H9 (cell line): Measurements from ENCODE around the gene DTNA. TPM values are rescaled to one million over a fixed set of nuclear protein-coding genes. Genes with fewer than 3 reads are reported as not detected.

ENCODE experiments used
- DNase-seq: peaks from one replicate; pipeline ENCODE4 v3.0.0-alpha.2; 2017
- H2AFZ ChIP-seq: one replicate; pipeline ENCODE4 v1.6.1; 2013; ENCODE audit warnings: mild to moderate bottlenecking, low read length, control low read depth, moderate library complexity
- H2AK5ac ChIP-seq: 2 replicates; pipeline ENCODE4 v1.6.1; 2013; ENCODE audit warnings: low read length, control low read depth, mixed read lengths; ENCODE audit not compliant: insufficient read length
- H2BK120ac ChIP-seq: one replicate; pipeline ENCODE4 v1.6.1; 2013; ENCODE audit warnings: low read depth, mild to moderate bottlenecking, low read length, control low read depth, inconsistent platforms; ENCODE audit not compliant: poor library complexity, severe bottlenecking
- H2BK12ac ChIP-seq: 2 replicates; pipeline ENCODE4 v1.6.1; 2013; ENCODE audit warnings: low read length, control low read depth, mixed read lengths, low read depth; ENCODE audit not compliant: insufficient read length
- H2BK15ac ChIP-seq: 2 replicates; pipeline ENCODE4 v1.6.1; 2013; ENCODE audit warnings: low read depth, low read length, control low read depth
- H2BK20ac ChIP-seq: one replicate; pipeline ENCODE4 v1.6.1; 2013; ENCODE audit warnings: low read depth, mild to moderate bottlenecking, low read length, control low read depth, inconsistent platforms; ENCODE audit not compliant: poor library complexity, severe bottlenecking
- H2BK5ac ChIP-seq: 2 replicates; pipeline ENCODE4 v1.6.1; 2013; ENCODE audit warnings: low read length, control low read depth, mixed read lengths; ENCODE audit not compliant: insufficient read length
- H3K14ac ChIP-seq: 2 replicates; pipeline ENCODE4 v1.6.1; 2013; ENCODE audit warnings: low read length, control low read depth; ENCODE audit not compliant: insufficient read depth
- H3K18ac ChIP-seq: 2 replicates; pipeline ENCODE4 v1.6.1; 2013; ENCODE audit warnings: low read depth, mild to moderate bottlenecking, mixed read lengths, low read length, control low read depth; ENCODE audit not compliant: insufficient read length
- H3K23ac ChIP-seq: 2 replicates; pipeline ENCODE4 v1.6.1; 2013; ENCODE audit warnings: low read length, control low read depth, mixed read lengths, low read depth; ENCODE audit not compliant: insufficient read length
- H3K23me2 ChIP-seq: 2 replicates; pipeline ENCODE4 v1.6.1; 2013; ENCODE audit warnings: low read depth, mild to moderate bottlenecking, mixed read lengths, low read length, control low read depth; ENCODE audit not compliant: insufficient read length, poor library complexity, severe bottlenecking
- H3K27ac ChIP-seq: 2 replicates; pipeline ENCODE4 v1.5.1; 2013; ENCODE audit warnings: low read length, control low read depth, mixed read lengths, low read depth; ENCODE audit not compliant: insufficient read length
- H3K27me3 ChIP-seq: 2 replicates; pipeline ENCODE4 v1.6.1; 2013; ENCODE audit warnings: low read length, control low read depth, inconsistent platforms; ENCODE audit not compliant: insufficient read depth
- H3K4ac ChIP-seq: 2 replicates; pipeline ENCODE4 v1.6.1; 2013; ENCODE audit warnings: low read depth, mild to moderate bottlenecking, control low read depth, inconsistent platforms, low read length, moderate library complexity
- H3K4me1 ChIP-seq: 2 replicates; pipeline ENCODE4 v1.6.1; 2013; ENCODE audit warnings: low read length, control low read depth, inconsistent platforms; ENCODE audit not compliant: insufficient read depth
- H3K4me2 ChIP-seq: 2 replicates; pipeline ENCODE4 v1.6.1; 2013; ENCODE audit warnings: low read length, control low read depth, mixed read lengths; ENCODE audit not compliant: insufficient read length, insufficient read depth
- H3K56ac ChIP-seq: 2 replicates; pipeline ENCODE4 v1.6.1; 2013; ENCODE audit warnings: low read depth, mild to moderate bottlenecking, mixed read lengths, low read length, control low read depth; ENCODE audit not compliant: insufficient read length
- H3K79me1 ChIP-seq: 2 replicates; pipeline ENCODE4 v1.6.1; 2013; ENCODE audit warnings: low read depth, mild to moderate bottlenecking, moderate library complexity, low read length, control low read depth, inconsistent platforms; ENCODE audit not compliant: insufficient read depth, poor library complexity, severe bottlenecking
- H3K79me2 ChIP-seq: 2 replicates; pipeline ENCODE4 v1.6.1; 2013; ENCODE audit warnings: low read length, control low read depth, inconsistent platforms; ENCODE audit not compliant: insufficient read depth
- H3K9ac ChIP-seq: 2 replicates; pipeline ENCODE4 v1.6.1; 2013; ENCODE audit warnings: low read length, control low read depth, mixed read lengths; ENCODE audit not compliant: insufficient read length; ENCODE audit errors: extremely low read depth
- H3K9me3 ChIP-seq: one replicate; pipeline ENCODE4 v1.6.1; 2013; ENCODE audit warnings: low read depth, low read length, inconsistent platforms; ENCODE audit not compliant: control insufficient read depth
- H3T11ph ChIP-seq: one replicate; pipeline ENCODE4 v1.6.1; 2013; ENCODE audit warnings: mild to moderate bottlenecking, low read length, control low read depth, inconsistent platforms
- H4K20me1 ChIP-seq: one replicate; pipeline ENCODE4 v1.6.1; 2013; ENCODE audit not compliant: control insufficient read depth, insufficient read length, insufficient read depth
- H4K5ac ChIP-seq: 2 replicates; pipeline ENCODE4 v1.6.1; 2013; ENCODE audit warnings: low read depth, mild to moderate bottlenecking, mixed read lengths, low read length, control low read depth; ENCODE audit not compliant: insufficient read length
- H4K8ac ChIP-seq: replicated peaks from 2 replicates; pipeline ENCODE4 v1.6.1; 2013; ENCODE audit warnings: low read length, control low read depth, mixed read lengths, low read depth; ENCODE audit not compliant: insufficient read length
- H4K91ac ChIP-seq: 2 replicates; pipeline ENCODE4 v1.6.1; 2013; ENCODE audit warnings: low read depth, mild to moderate bottlenecking, moderate library complexity, mixed read lengths, low read length, control low read depth; ENCODE audit not compliant: insufficient read length
- H3K27ac Mint-ChIP-seq, 3 experiments: 2 replicates in 2 of 3; 3 replicates in 1 of 3; pipeline ENCODE4 v1.8.0; 2020 to 2021; ENCODE audit warnings: mixed read lengths in 3 of 3, mild to moderate bottlenecking in 1 of 3, moderate library complexity in 1 of 3
- H3K27me3 Mint-ChIP-seq: 2 replicates; pipeline ENCODE4 v1.8.0; 2021; ENCODE audit warnings: low read depth, mild to moderate bottlenecking, moderate library complexity, mixed read lengths
- H3K36me3 Mint-ChIP-seq, 3 experiments: 2 replicates in 2 of 3; 3 replicates in 1 of 3; pipeline ENCODE4 v1.8.0; 2020 to 2021; ENCODE audit warnings: low read depth in 3 of 3, mixed read lengths in 3 of 3; ENCODE audit not compliant: insufficient read depth in 1 of 3
- H3K4me1 Mint-ChIP-seq, 2 experiments: 2 replicates each; pipeline ENCODE4 v1.8.0; 2020; ENCODE audit warnings: mixed read lengths in 2 of 2
- H3K4me3 Mint-ChIP-seq, 2 experiments: 2 replicates in 1 of 2; 3 replicates in 1 of 2; pipeline ENCODE4 v1.8.0; 2020 to 2021; ENCODE audit warnings: mild to moderate bottlenecking in 2 of 2, mixed read lengths in 2 of 2, moderate library complexity in 1 of 2
- H3K9me3 Mint-ChIP-seq, 2 experiments: 2 replicates in 1 of 2; 3 replicates in 1 of 2; pipeline ENCODE4 v1.8.0; 2020; ENCODE audit warnings: mild to moderate bottlenecking in 2 of 2, mixed read lengths in 2 of 2, moderate library complexity in 1 of 2
- CTCF ChIP-seq: fragments of 200-600 bp; sonication (generic); conservative IDR thresholded peaks from 3 replicates; pipeline ENCODE4 v1.8.0; 2021; ENCODE audit warnings: antibody characterized with exemption, mild to moderate bottlenecking
- WGBS: extraction: QIAGEN DNeasy Blood & Tissue Kit; methylation state at CpG from one replicate; pipeline ENCODE4 v1.1.7; 2013; ENCODE audit warnings: missing lambda C conversion rate, low lambda C conversion rate, mixed read lengths; ENCODE audit not compliant: insufficient read length; ENCODE audit errors: extremely low coverage; 5-methylcytosine and 5-hydroxymethylcytosine counted together
- total RNA-seq: library from RNA; stranded (reverse); gene quantifications from 2 replicates; pipeline ENCODE4 v1.2.1, GENCODE V29; 2021

Gene DTNA
- total RNA-seq, 1 experiment from 2014 or later = 25.5 TPM

- no CpG with 5 or more reads among the region's 1 CpG for WGBS
- Histone ChIP-seq H3K4ac (no peak overlapping the region), H3K9me3 (no peaks in the 10 kb centered on the region), H2BK20ac (no peak overlapping the region), H2BK120ac (no peak overlapping the region), H3K23ac (no peak overlapping the region), H2AFZ (no peak overlapping the region), H3K4me1 (no peaks in the 10 kb centered on the region), H3K9ac (no peak overlapping the region), H4K20me1 (no peaks in the 10 kb centered on the region), H3K14ac (no peak overlapping the region), H3K79me1 (no peaks in the 10 kb centered on the region), H4K5ac (no peak overlapping the region), H2BK5ac (no peak overlapping the region), H4K8ac (no peak overlapping the region), H3K27ac (no peak overlapping the region), H3K4me2 (no peak overlapping the region), H3K27me3 (no peaks in the 10 kb centered on the region), H4K91ac (no peak overlapping the region), H2BK12ac (no peak overlapping the region), H3K18ac (no peak overlapping the region), H2BK15ac (no peak overlapping the region), H3K23me2 (no peaks in the 10 kb centered on the region), H2AK5ac (no peak overlapping the region), H3T11ph (no peak overlapping the region), H3K79me2 (no peaks in the 10 kb centered on the region), H3K56ac (no peak overlapping the region)
- no peak for DNase-seq
- Mint-ChIP-seq H3K27ac (no peak overlapping the region), H3K4me1 (peaks cover 10 to 17% of the 10 kb centered on the region in 2 experiments), H3K27me3 (no peaks in the 10 kb centered on the region), H3K4me3 (no peak overlapping the region), H3K9me3 (no peaks in the 10 kb centered on the region), H3K36me3 (no peaks in the 10 kb centered on the region)
- TF ChIP-seq CTCF = no peak
Observed at GRCh38 chr18:34921226-34921625, 211.1 kb downstream of the DTNA start.
